ENCODE results near the gene PHIP. TPM values are rescaled to one million over a fixed set of nuclear protein-coding genes. Genes with fewer than 3 reads are reported as not detected.

Gene PHIP
- total RNA-seq, 1 experiment from 2014 or later: 52.4 TPM

DNA sequence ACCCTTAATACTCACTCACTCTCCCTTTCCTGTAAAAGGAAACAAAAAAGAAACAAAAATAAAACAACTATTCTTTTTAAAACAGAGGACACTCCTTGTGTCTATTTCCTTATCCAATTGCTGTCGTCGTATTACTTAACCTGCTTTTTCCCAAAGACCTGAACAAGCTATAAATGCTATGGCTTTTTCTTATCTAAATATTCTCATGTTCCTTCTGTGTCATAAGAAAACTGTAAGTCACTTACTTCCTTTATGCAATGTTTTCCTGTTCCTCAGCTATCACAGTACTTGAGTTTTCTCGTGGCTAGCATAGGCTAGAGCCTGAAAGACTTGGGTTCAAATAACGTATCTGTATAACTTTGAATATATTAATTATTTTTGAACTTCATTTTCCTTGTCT is 111.5 kb downstream of the PHIP start:
- Histone ChIP-seq H3K27me3 (ENCODE audit: low read length) (no peaks in the 10 kb centered on the region), H3K9me3 (ENCODE audit: low read length) (no peaks in the 10 kb centered on the region), H3K27ac (ENCODE audit: low read length) (no peak overlapping the region), H3K9me2 (replicated peaks; ENCODE audit: insufficient read depth, low read length) (no peaks in the 10 kb centered on the region), H2AFZ (ENCODE audit: low read length) (no peak overlapping the region), H4K20me1 (ENCODE audit: insufficient read depth, low read depth, low read length) (no peaks in the 10 kb centered on the region), H3K9ac (ENCODE audit: low read length) (no peak overlapping the region), H3K79me2 (ENCODE audit: low read length) (peaks cover 14% of the 10 kb centered on the region), H3K36me3 (ENCODE audit: insufficient read depth, low read length) (peaks cover 76% of the 10 kb centered on the region), H3K4me3 (ENCODE audit: low read length) (no peak overlapping the region), H3K4me1 (ENCODE audit: low read length) (no peaks in the 10 kb centered on the region), H3K4me2 (ENCODE audit: low read depth, low read length, poor library complexity, severe bottlenecking) (no peak overlapping the region)
- DNase-seq: no peak

DNA sequence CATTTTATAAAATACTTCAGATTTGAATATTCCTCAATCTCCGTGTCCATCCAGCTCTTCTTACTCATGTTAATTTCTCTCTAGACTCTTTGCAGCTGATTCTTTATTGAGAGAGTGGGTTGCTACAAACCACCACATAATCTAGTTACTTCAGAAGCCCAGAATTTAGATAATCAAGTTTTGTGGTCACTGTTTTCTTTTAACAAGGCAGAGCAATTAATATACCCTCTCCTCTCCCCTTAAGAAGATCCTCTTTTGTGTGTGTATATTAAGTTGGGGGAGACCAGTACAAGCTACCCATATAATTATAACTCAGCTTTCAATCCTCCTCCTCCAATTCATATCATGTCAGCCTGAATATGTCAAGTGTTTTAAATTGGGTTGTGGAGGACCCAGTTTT is 115.6 kb downstream of the PHIP start:
- H3K27ac ChIP-seq (ENCODE audit: low read length): no peak overlapping the region
- no peaks in the 10 kb centered on the region for H3K4me1 ChIP-seq (ENCODE audit: low read length)
- no peaks in the 10 kb centered on the region for H3K9me3 ChIP-seq (ENCODE audit: low read length)
- H4K20me1 ChIP-seq (ENCODE audit: insufficient read depth, low read depth, low read length): no peaks in the 10 kb centered on the region
- no peak overlapping the region for H2AFZ ChIP-seq (ENCODE audit: low read length)
- peaks cover 77% of the 10 kb centered on the region for H3K36me3 ChIP-seq (ENCODE audit: insufficient read depth, low read length)
- H3K27me3 ChIP-seq (ENCODE audit: low read length): no peaks in the 10 kb centered on the region
- no peak overlapping the region for H3K4me2 ChIP-seq (ENCODE audit: low read depth, low read length, poor library complexity, severe bottlenecking)
- no peaks in the 10 kb centered on the region for H3K9me2 ChIP-seq (replicated peaks; ENCODE audit: insufficient read depth, low read length)
- H3K9ac ChIP-seq (ENCODE audit: low read length): no peak overlapping the region
- peaks cover 16% of the 10 kb centered on the region for H3K79me2 ChIP-seq (ENCODE audit: low read length)
- H3K4me3 ChIP-seq (ENCODE audit: low read length): no peak overlapping the region
- no peak for DNase-seq

DNA sequence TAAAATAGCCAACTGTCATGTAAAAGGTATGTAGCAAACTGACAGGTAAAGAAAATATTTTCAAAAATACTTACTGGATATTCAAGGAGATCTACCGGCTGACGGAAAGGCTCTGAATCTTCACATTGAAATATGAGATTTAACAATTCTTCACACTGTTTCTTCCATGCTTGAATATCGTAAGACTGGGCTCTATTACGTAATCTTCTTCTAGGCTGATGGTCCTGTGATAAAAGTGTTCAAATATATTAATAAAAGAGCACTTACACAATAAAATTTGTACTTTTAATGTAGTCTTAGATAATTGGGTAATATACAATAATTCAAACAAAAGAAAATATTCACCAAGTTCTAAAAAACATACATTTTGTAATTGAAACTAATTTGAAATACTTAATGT is 123.3 kb downstream of the PHIP start:
- Histone ChIP-seq H3K36me3 (ENCODE audit: insufficient read depth, low read length) (peaks cover 92% of the 10 kb centered on the region), H3K4me3 (ENCODE audit: low read length) (no peak overlapping the region)

DNA sequence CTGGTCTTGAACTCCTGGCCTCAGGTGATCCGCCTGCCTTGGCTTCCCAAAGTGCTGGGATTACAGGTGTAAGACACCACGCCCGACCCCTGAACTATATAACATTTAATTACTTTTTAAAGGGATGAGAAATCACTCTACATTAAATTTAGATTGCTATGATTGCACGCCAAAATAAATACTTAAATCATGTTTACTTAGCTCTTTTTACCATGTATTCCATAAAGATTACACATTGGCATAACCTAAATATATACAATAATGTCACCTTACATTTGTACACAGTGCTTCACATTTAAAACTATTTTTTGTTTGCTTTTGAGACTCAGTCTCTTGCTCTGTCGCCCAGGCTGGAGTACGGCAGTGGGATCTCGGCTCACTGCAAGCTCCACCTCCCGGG is 124.3 kb downstream of the PHIP start:
- H3K9me2 ChIP-seq (replicated peaks; ENCODE audit: insufficient read depth, low read length): no peaks in the 10 kb centered on the region
- no peak overlapping the region for H3K9ac ChIP-seq (ENCODE audit: low read length)
- H3K27ac ChIP-seq (ENCODE audit: low read length): no peak overlapping the region
- H2AFZ ChIP-seq (ENCODE audit: low read length): no peak overlapping the region
- no peaks in the 10 kb centered on the region for H3K4me1 ChIP-seq (ENCODE audit: low read length)
- H3K9me3 ChIP-seq (ENCODE audit: low read length): no peaks in the 10 kb centered on the region
- H3K79me2 ChIP-seq (ENCODE audit: low read length): peaks cover 24% of the 10 kb centered on the region
- no peak overlapping the region for H3K4me2 ChIP-seq (ENCODE audit: low read depth, low read length, poor library complexity, severe bottlenecking)
- no peak overlapping the region for H3K4me3 ChIP-seq (ENCODE audit: low read length)
- DNase-seq: no peak
- peaks cover 89% of the 10 kb centered on the region for H3K36me3 ChIP-seq (ENCODE audit: insufficient read depth, low read length)
- no peaks in the 10 kb centered on the region for H4K20me1 ChIP-seq (ENCODE audit: insufficient read depth, low read depth, low read length)
- no peaks in the 10 kb centered on the region for H3K27me3 ChIP-seq (ENCODE audit: low read length)

More for the DNA sequence above, 123.3 kb downstream of the PHIP start:
- no peak for DNase-seq
- no peaks in the 10 kb centered on the region for H4K20me1 ChIP-seq (ENCODE audit: insufficient read depth, low read depth, low read length)
- no peak overlapping the region for H3K9ac ChIP-seq (ENCODE audit: low read length)
- H2AFZ ChIP-seq (ENCODE audit: low read length): no peak overlapping the region
- H3K27ac ChIP-seq (ENCODE audit: low read length): no peak overlapping the region
- H3K4me1 ChIP-seq (ENCODE audit: low read length): no peaks in the 10 kb centered on the region
- no peaks in the 10 kb centered on the region for H3K27me3 ChIP-seq (ENCODE audit: low read length)
- H3K79me2 ChIP-seq (ENCODE audit: low read length): peaks cover 24% of the 10 kb centered on the region
- no peak overlapping the region for H3K4me2 ChIP-seq (ENCODE audit: low read depth, low read length, poor library complexity, severe bottlenecking)
- no peaks in the 10 kb centered on the region for H3K9me2 ChIP-seq (replicated peaks; ENCODE audit: insufficient read depth, low read length)
- H3K9me3 ChIP-seq (ENCODE audit: low read length): no peaks in the 10 kb centered on the region

DNA sequence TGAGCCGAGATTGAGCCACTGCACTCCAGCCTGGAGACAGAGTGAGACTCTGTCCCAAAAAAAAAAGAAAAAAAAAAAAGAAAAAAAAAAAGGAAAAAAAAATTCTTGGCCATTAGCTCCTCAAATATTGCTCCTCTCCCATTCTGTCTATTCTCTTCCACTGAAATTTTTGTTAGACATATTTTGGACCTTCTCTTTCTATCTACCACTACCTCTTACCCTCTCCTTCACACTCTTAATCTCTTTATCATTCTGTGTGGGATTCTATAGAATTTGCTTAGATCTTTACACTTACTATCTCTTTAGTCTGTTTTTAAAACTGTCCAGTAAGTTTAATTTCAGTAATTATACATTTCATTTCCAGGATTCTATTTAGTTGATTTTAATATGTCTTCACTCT is 125.7 kb downstream of the PHIP start:
- Histone ChIP-seq H3K9me2 (replicated peaks; ENCODE audit: insufficient read depth, low read length) (no peaks in the 10 kb centered on the region), H3K9ac (ENCODE audit: low read length) (no peak overlapping the region)

DNA sequence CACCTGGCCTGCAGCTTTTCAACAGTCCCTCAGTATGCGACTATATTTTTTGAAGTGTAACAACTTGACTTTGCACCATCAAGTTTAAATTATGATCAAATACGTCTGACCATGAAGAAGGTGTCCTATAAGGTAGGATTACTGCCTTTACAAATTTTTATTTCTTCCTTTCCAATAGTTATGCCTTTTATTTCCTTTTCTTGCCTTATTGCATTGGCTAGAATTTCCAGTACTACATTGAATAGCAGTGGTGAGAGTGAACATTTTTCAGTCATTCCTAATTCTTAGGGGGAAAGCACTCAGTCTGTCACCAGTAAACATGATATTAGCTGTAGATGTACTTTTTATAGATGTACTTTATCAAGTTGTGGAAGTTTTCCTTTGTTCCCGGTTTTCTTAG is 129.3 kb downstream of the PHIP start:
- Histone ChIP-seq H3K4me2 (ENCODE audit: low read depth, low read length, poor library complexity, severe bottlenecking) (no peak overlapping the region), H3K27ac (ENCODE audit: low read length) (no peak overlapping the region), H3K9me3 (ENCODE audit: low read length) (no peaks in the 10 kb centered on the region), H3K79me2 (ENCODE audit: low read length) (peaks cover 18% of the 10 kb centered on the region; the same call in 1 of the 2 replicates), H3K36me3 (ENCODE audit: insufficient read depth, low read length) (peaks cover 93% of the 10 kb centered on the region), H4K20me1 (ENCODE audit: insufficient read depth, low read depth, low read length) (no peaks in the 10 kb centered on the region), H3K4me1 (ENCODE audit: low read length) (no peaks in the 10 kb centered on the region), H3K9me2 (replicated peaks; ENCODE audit: insufficient read depth, low read length) (no peaks in the 10 kb centered on the region), H2AFZ (ENCODE audit: low read length) (no peak overlapping the region), H3K9ac (ENCODE audit: low read length) (no peak overlapping the region), H3K27me3 (ENCODE audit: low read length) (no peaks in the 10 kb centered on the region), H3K4me3 (ENCODE audit: low read length) (no peak overlapping the region)
- DNase-seq: no peak

More for the DNA sequence above, 125.7 kb downstream of the PHIP start:
- DNase-seq: no peak
- H3K9me3 ChIP-seq (ENCODE audit: low read length): no peaks in the 10 kb centered on the region
- H3K4me3 ChIP-seq (ENCODE audit: low read length): no peak overlapping the region
- no peaks in the 10 kb centered on the region for H4K20me1 ChIP-seq (ENCODE audit: insufficient read depth, low read depth, low read length)
- no peaks in the 10 kb centered on the region for H3K27me3 ChIP-seq (ENCODE audit: low read length)
- H3K79me2 ChIP-seq (ENCODE audit: low read length): peaks cover 15% of the 10 kb centered on the region; the same call in 1 of the 2 replicates
- no peak overlapping the region for H3K4me2 ChIP-seq (ENCODE audit: low read depth, low read length, poor library complexity, severe bottlenecking)
- no peak overlapping the region for H3K27ac ChIP-seq (ENCODE audit: low read length)
- H2AFZ ChIP-seq (ENCODE audit: low read length): no peak overlapping the region
- H3K4me1 ChIP-seq (ENCODE audit: low read length): no peaks in the 10 kb centered on the region
- peaks cover 89% of the 10 kb centered on the region for H3K36me3 ChIP-seq (ENCODE audit: insufficient read depth, low read length)

DNA sequence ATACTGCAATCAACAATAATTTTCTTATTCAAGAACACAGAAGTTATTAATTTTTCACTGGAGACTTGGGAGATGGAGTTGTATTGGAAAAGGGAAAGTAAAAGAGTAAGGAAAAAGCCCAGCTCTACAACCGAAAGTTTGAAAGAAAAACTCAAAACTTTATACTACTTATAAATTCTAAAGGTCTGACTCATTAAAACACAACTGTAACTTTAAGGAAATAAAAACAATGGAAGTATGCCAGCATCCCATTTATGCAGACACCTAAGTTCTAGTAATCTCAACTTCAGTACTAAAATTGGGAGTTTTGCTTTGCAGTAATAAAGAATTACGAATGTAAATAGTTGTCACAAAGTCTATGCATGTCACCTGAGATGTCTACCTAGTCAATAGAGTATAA is 130.1 kb downstream of the PHIP start:
- Histone ChIP-seq H3K27me3 (ENCODE audit: low read length) (no peaks in the 10 kb centered on the region), H3K36me3 (ENCODE audit: insufficient read depth, low read length) (peaks cover 92% of the 10 kb centered on the region), H4K20me1 (ENCODE audit: insufficient read depth, low read depth, low read length) (no peaks in the 10 kb centered on the region), H3K4me3 (ENCODE audit: low read length) (no peak overlapping the region), H3K9me3 (ENCODE audit: low read length) (no peaks in the 10 kb centered on the region), H3K4me2 (ENCODE audit: low read depth, low read length, poor library complexity, severe bottlenecking) (no peak overlapping the region), H3K9ac (ENCODE audit: low read length) (no peak overlapping the region), H3K79me2 (ENCODE audit: low read length) (peaks cover 17% of the 10 kb centered on the region; the same call in 1 of the 2 replicates), H3K9me2 (replicated peaks; ENCODE audit: insufficient read depth, low read length) (no peaks in the 10 kb centered on the region), H3K27ac (ENCODE audit: low read length) (no peak overlapping the region), H2AFZ (ENCODE audit: low read length) (no peak overlapping the region), H3K4me1 (ENCODE audit: low read length) (no peaks in the 10 kb centered on the region)
- DNase-seq: no peak

DNA sequence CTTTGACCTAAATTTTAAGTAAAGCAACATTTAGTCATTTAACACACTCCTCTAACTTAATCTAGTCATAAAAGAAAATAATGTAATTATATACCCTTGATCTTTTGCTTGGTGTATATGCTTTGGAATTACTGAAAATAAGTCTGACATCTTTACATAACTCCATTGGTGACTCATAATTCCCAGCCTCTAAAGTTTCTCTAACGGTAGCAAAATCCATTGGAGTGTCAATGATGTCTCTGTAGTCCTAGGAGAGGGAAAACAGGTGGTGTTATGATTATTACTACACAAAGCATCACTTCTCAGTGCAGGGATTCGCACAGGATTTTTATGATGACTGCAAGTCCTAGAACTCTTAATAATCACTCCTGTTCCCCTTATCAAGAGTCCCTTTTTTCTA is 130.5 kb downstream of the PHIP start:
- no peak for DNase-seq
- Histone ChIP-seq H4K20me1 (ENCODE audit: insufficient read depth, low read depth, low read length) (no peaks in the 10 kb centered on the region), H3K79me2 (ENCODE audit: low read length) (peaks cover 16% of the 10 kb centered on the region; the same call in 1 of the 2 replicates), H3K27me3 (ENCODE audit: low read length) (no peaks in the 10 kb centered on the region), H3K27ac (ENCODE audit: low read length) (no peak overlapping the region), H3K9me3 (ENCODE audit: low read length) (no peaks in the 10 kb centered on the region), H3K4me1 (ENCODE audit: low read length) (no peaks in the 10 kb centered on the region), H3K4me2 (ENCODE audit: low read depth, low read length, poor library complexity, severe bottlenecking) (no peak overlapping the region), H2AFZ (ENCODE audit: low read length) (no peak overlapping the region), H3K9me2 (replicated peaks; ENCODE audit: insufficient read depth, low read length) (no peaks in the 10 kb centered on the region), H3K4me3 (ENCODE audit: low read length) (no peak overlapping the region), H3K9ac (ENCODE audit: low read length) (no peak overlapping the region), H3K36me3 (ENCODE audit: insufficient read depth, low read length) (peaks cover 89% of the 10 kb centered on the region)

DNA sequence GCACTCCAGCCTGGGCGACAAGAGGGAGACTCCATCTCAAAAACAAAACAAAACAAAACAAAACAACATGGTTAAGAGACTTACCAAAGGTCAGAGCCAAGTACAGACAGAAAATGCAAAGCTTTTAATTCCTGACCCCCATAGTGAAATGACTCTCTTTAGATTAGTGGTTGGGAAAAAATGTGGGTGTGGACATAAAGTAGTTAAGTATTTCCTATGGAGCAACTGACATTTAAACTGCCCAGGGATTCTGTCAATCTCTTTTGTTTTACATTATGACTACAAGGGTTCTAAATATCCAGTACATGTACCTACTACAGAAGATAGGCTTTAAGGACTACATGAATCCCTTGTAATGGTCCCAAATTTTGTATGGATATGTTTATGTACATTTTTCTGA is 135.6 kb downstream of the PHIP start:
- H3K9me2 ChIP-seq (replicated peaks; ENCODE audit: insufficient read depth, low read length): no peaks in the 10 kb centered on the region
- no peak overlapping the region for H3K27ac ChIP-seq (ENCODE audit: low read length)
- no peak overlapping the region for H3K9ac ChIP-seq (ENCODE audit: low read length)
- no peaks in the 10 kb centered on the region for H4K20me1 ChIP-seq (ENCODE audit: insufficient read depth, low read depth, low read length)
- no peak overlapping the region for H3K4me3 ChIP-seq (ENCODE audit: low read length)
- H3K9me3 ChIP-seq (ENCODE audit: low read length): no peaks in the 10 kb centered on the region
- H3K4me2 ChIP-seq (ENCODE audit: low read depth, low read length, poor library complexity, severe bottlenecking): no peak overlapping the region
- H3K79me2 ChIP-seq (ENCODE audit: low read length): peaks cover 7% of the 10 kb centered on the region; the same call in 1 of the 2 replicates
- no peaks in the 10 kb centered on the region for H3K27me3 ChIP-seq (ENCODE audit: low read length)
- H3K4me1 ChIP-seq (ENCODE audit: low read length): no peaks in the 10 kb centered on the region
- H2AFZ ChIP-seq (ENCODE audit: low read length): no peak overlapping the region
- H3K36me3 ChIP-seq (ENCODE audit: insufficient read depth, low read length): peaks cover 83% of the 10 kb centered on the region
- DNase-seq: no peak

Measured in Karpas-422 (cell line).